ENCODE measurements around the gene MYO15B.
"Not testable (repeated sequence)": the region's sequence is repeated elsewhere in the genome, so short reads cannot be mapped to it uniquely, and the experiment has no call there.

The MYO15B gene

GRCh38 chr17:75636381-75637142 is 49.0 kb downstream of the MYO15B start:
- no peak for TF ChIP-seq CTCF (conservative IDR thresholded peaks at IDR 0.05; ENCODE audit: control insufficient read depth, insufficient read depth, low read depth, low read length)
- no peak for DNase-seq (ENCODE audit: low read depth)
- no peak overlapping the region for H3K4me3 ChIP-seq (ENCODE audit: control insufficient read depth, low read depth, low read length)

- H3K4me3 ChIP-seq (ENCODE audit: control insufficient read depth, low read depth, low read length) = no peak overlapping the region
- no peak for DNase-seq (ENCODE audit: low read depth)
- no peak for TF ChIP-seq CTCF (conservative IDR thresholded peaks at IDR 0.05; ENCODE audit: control insufficient read depth, insufficient read depth, low read depth, low read length)
Measured at GRCh38 chr17:75637143-75637538, 49.5 kb downstream of the MYO15B start.

GRCh38 chr17:75637551-75637950 is 50.0 kb downstream of the MYO15B start:
- no peak for DNase-seq (ENCODE audit: low read depth)
- no peak for TF ChIP-seq CTCF (conservative IDR thresholded peaks at IDR 0.05; ENCODE audit: control insufficient read depth, insufficient read depth, low read depth, low read length)
- no peak overlapping the region for H3K4me3 ChIP-seq (ENCODE audit: control insufficient read depth, low read depth, low read length)

GRCh38 chr17:75638039-75638438 is 50.4 kb downstream of the MYO15B start:
- H3K4me3 ChIP-seq (ENCODE audit: control insufficient read depth, low read depth, low read length); DNase-seq (ENCODE audit: low read depth): not testable (repeated sequence)

- DNase-seq (ENCODE audit: low read depth) = no peak
- TF ChIP-seq CTCF (conservative IDR thresholded peaks at IDR 0.05; ENCODE audit: control insufficient read depth, insufficient read depth, low read depth, low read length) = no peak
- no peak overlapping the region for H3K4me3 ChIP-seq (ENCODE audit: control insufficient read depth, low read depth, low read length)
Measured at GRCh38 chr17:75638893-75639292, 51.3 kb downstream of the MYO15B start.

GRCh38 chr17:75639327-75639726 is 51.7 kb downstream of the MYO15B start:
- TF ChIP-seq CTCF (conservative IDR thresholded peaks at IDR 0.05; ENCODE audit: control insufficient read depth, insufficient read depth, low read depth, low read length) = no peak
- no peak overlapping the region for H3K4me3 ChIP-seq (ENCODE audit: control insufficient read depth, low read depth, low read length)
- DNase-seq (ENCODE audit: low read depth) = no peak

GRCh38 chr17:75639771-75640555 is 52.4 kb downstream of the MYO15B start:
- H3K4me3 ChIP-seq (ENCODE audit: control insufficient read depth, low read depth, low read length) = no peak overlapping the region
- DNase-seq (ENCODE audit: low read depth) = no peak
- TF ChIP-seq CTCF (conservative IDR thresholded peaks at IDR 0.05; ENCODE audit: control insufficient read depth, insufficient read depth, low read depth, low read length) = no peak

Data from fibroblast of mammary gland (primary cell).